ENCODE measurements around the gene CPEB2.

Gene CPEB2

GRCh38 chr4:15003891-15004738 lies 1.8 kb downstream of the CPEB2 start:
- H3K27ac Mint-ChIP-seq = peak overlapping the region; percentile 54 to 85
- peak overlapping the region; percentile 75 to 90 for H3K4me3 Mint-ChIP-seq
- peak; percentile 0 for ATAC-seq
- H3K27me3 Mint-ChIP-seq = no peaks in the 10 kb centered on the region
- H3K4me1 Mint-ChIP-seq = peaks cover 15% of the 10 kb centered on the region
- H3K9me3 Mint-ChIP-seq = no peaks in the 10 kb centered on the region
- DNase-seq = peak; percentile 52 to 64

GRCh38 chr4:15004739-15005301 lies 2.5 kb downstream of the CPEB2 start:
- DNase-seq (peak; percentile 26 to 33), ATAC-seq (no peak)
- peak overlapping the region; percentile 75 to 90 for H3K4me3 Mint-ChIP-seq
- H3K27me3 Mint-ChIP-seq = no peaks in the 10 kb centered on the region
- peak overlapping the region; percentile 82 to 85 for H3K27ac Mint-ChIP-seq
- no peaks in the 10 kb centered on the region for H3K9me3 Mint-ChIP-seq
- H3K4me1 Mint-ChIP-seq = peaks cover 22% of the 10 kb centered on the region

GRCh38 chr4:15005474-15006115 lies 3.3 kb downstream of the CPEB2 start:
- DNase-seq (no peak), ATAC-seq (no peak)
- Mint-ChIP-seq H3K4me1 (peaks cover 26% of the 10 kb centered on the region), H3K27ac (peak overlapping the region in 1 of 2 donors; percentile 85), H3K27me3 (no peaks in the 10 kb centered on the region), H3K9me3 (no peaks in the 10 kb centered on the region), H3K4me3 (peak overlapping the region; percentile 75 to 90)

- peak overlapping the region in 1 of 2 donors; percentile 23 for H3K4me3 Mint-ChIP-seq
These were observed 4.2 kb downstream of the CPEB2 start for GRCh38 chr4:15006416-15007024.

GRCh38 chr4:15007201-15007600 lies 4.9 kb downstream of the CPEB2 start:
- Mint-ChIP-seq H3K9me3 (no peaks in the 10 kb centered on the region), H3K27ac (no peak overlapping the region), H3K4me3 (no peak overlapping the region), H3K4me1 (peaks cover 26% of the 10 kb centered on the region), H3K27me3 (no peaks in the 10 kb centered on the region)
- DNase-seq = no peak
- ATAC-seq = no peak

More at GRCh38 chr4:15006416-15007024, 4.2 kb downstream of the CPEB2 start:
- Mint-ChIP-seq H3K4me1 (peaks cover 26% of the 10 kb centered on the region), H3K27ac (no peak overlapping the region), H3K27me3 (no peaks in the 10 kb centered on the region), H3K9me3 (no peaks in the 10 kb centered on the region)
- DNase-seq (no peak), ATAC-seq (no peak)

- ATAC-seq (no peak), DNase-seq (no peak)
- no peak overlapping the region for H3K4me3 Mint-ChIP-seq
- no peaks in the 10 kb centered on the region for H3K27me3 Mint-ChIP-seq
- H3K4me1 Mint-ChIP-seq = peaks cover 37% of the 10 kb centered on the region
- no peak overlapping the region for H3K27ac Mint-ChIP-seq
- no peaks in the 10 kb centered on the region for H3K9me3 Mint-ChIP-seq
These were observed 7.8 kb downstream of the CPEB2 start for GRCh38 chr4:15010038-15010585.

GRCh38 chr4:15011166-15011565 lies 8.9 kb downstream of the CPEB2 start:
- Mint-ChIP-seq H3K4me1 (peaks cover 28% of the 10 kb centered on the region), H3K27me3 (no peaks in the 10 kb centered on the region), H3K4me3 (no peak overlapping the region), H3K9me3 (no peaks in the 10 kb centered on the region), H3K27ac (peak overlapping the region in 1 of 2 donors; percentile 19)
- DNase-seq (no peak), ATAC-seq (no peak)

- H3K4me1 Mint-ChIP-seq = peaks cover 26% of the 10 kb centered on the region
- H3K27ac Mint-ChIP-seq = no peak overlapping the region
- H3K27me3 Mint-ChIP-seq = no peaks in the 10 kb centered on the region
- DNase-seq (no peak), ATAC-seq (no peak)
- no peak overlapping the region for H3K4me3 Mint-ChIP-seq
- H3K9me3 Mint-ChIP-seq = no peaks in the 10 kb centered on the region
These were observed 9.9 kb downstream of the CPEB2 start for GRCh38 chr4:15012017-15012788.

GRCh38 chr4:15013585-15013984 lies 11.3 kb downstream of the CPEB2 start:
- H3K9me3 Mint-ChIP-seq = no peaks in the 10 kb centered on the region
- no peak overlapping the region for H3K4me3 Mint-ChIP-seq
- H3K27ac Mint-ChIP-seq = no peak overlapping the region
- DNase-seq (no peak), ATAC-seq (no peak)
- no peaks in the 10 kb centered on the region for H3K27me3 Mint-ChIP-seq
- H3K4me1 Mint-ChIP-seq = peaks cover 30% of the 10 kb centered on the region

- DNase-seq (no peak), ATAC-seq (no peak)
- Mint-ChIP-seq H3K4me1 (peaks cover 34% of the 10 kb centered on the region), H3K27ac (no peak overlapping the region), H3K4me3 (no peak overlapping the region), H3K27me3 (no peaks in the 10 kb centered on the region), H3K9me3 (no peaks in the 10 kb centered on the region)
These were observed 12.9 kb downstream of the CPEB2 start for GRCh38 chr4:15015170-15015569.

- Mint-ChIP-seq H3K4me1 (peaks cover 51% of the 10 kb centered on the region), H3K4me3 (peak overlapping the region; percentile 19 to 49), H3K27ac (no peak overlapping the region), H3K27me3 (no peaks in the 10 kb centered on the region), H3K9me3 (no peaks in the 10 kb centered on the region)
- DNase-seq (no peak), ATAC-seq (no peak)
These were observed 16.1 kb downstream of the CPEB2 start for GRCh38 chr4:15018361-15018760.

GRCh38 chr4:15020502-15021286 lies 18.4 kb downstream of the CPEB2 start:
- Mint-ChIP-seq H3K9me3 (no peaks in the 10 kb centered on the region), H3K4me3 (no peak overlapping the region), H3K27ac (no peak overlapping the region), H3K4me1 (peaks cover 47% of the 10 kb centered on the region), H3K27me3 (no peaks in the 10 kb centered on the region)
- no peak for DNase-seq
- ATAC-seq = no peak

- Mint-ChIP-seq H3K27ac (no peak overlapping the region), H3K27me3 (no peaks in the 10 kb centered on the region), H3K4me3 (no peak overlapping the region), H3K9me3 (no peaks in the 10 kb centered on the region), H3K4me1 (peaks cover 48% of the 10 kb centered on the region)
- DNase-seq (no peak), ATAC-seq (no peak)
These were observed 19.0 kb downstream of the CPEB2 start for GRCh38 chr4:15021311-15021710.

- Mint-ChIP-seq H3K4me1 (peaks cover 48% of the 10 kb centered on the region), H3K27ac (no peak overlapping the region)
These were observed 19.7 kb downstream of the CPEB2 start for GRCh38 chr4:15021946-15022345.

More at GRCh38 chr4:15021946-15022345, 19.7 kb downstream of the CPEB2 start:
- no peaks in the 10 kb centered on the region for H3K27me3 Mint-ChIP-seq
- DNase-seq = no peak
- no peak for ATAC-seq
- no peak overlapping the region for H3K4me3 Mint-ChIP-seq
- no peaks in the 10 kb centered on the region for H3K9me3 Mint-ChIP-seq

Measured in stimulated activated naive CD8-positive, alpha-beta T cell treated with anti-CD3 and anti-CD28 coated beads, Interleukin-15, amount 100 ng/mL, for 72 hours (primary cell).